K562 (cell line): ENCODE results near the gene EDN2. TPM values are rescaled to one million over a fixed set of nuclear protein-coding genes. Genes with fewer than 3 reads are reported as not detected.

Experiments used
- PHTF2 ChIP-seq: fragments of 250-450 bp; sonication (Bioruptor Pico); IDR thresholded peaks from 2 replicates; pipeline ENCODE4 v1.5.0; 2021; ENCODE audit warnings: mild to moderate bottlenecking
- RBM34 ChIP-seq: fragments of 200-400 bp; formaldehyde crosslinking; IDR thresholded peaks from 2 replicates; pipeline ENCODE4 v1.6.1; 2018; ENCODE audit warnings: low read length, borderline replicate concordance; ENCODE audit not compliant: insufficient read depth
- SMARCB1 ChIP-seq: IDR thresholded peaks from 2 replicates; pipeline ENCODE4 v1.6.1; 2011; ENCODE audit warnings: improper control_type of control experiment, low read depth; ENCODE audit not compliant: insufficient read length
- SRF ChIP-seq, 2 experiments: fragments of 250-450, 450-650 bp in 1 of 2; sonication (Bioruptor Pico) in 1 of 2; sonication (generic) in 1 of 2; formaldehyde crosslinking; IDR thresholded peaks; 2 replicates each; pipeline versions ENCODE4 v1.5.0 to v1.5.1; 2020 to 2022; ENCODE audit warnings: mild to moderate bottlenecking in 1 of 2, missing genetic modification reagents in 1 of 2
- STAT6 ChIP-seq: sonication (generic); formaldehyde crosslinking; IDR thresholded peaks from 2 replicates; pipeline ENCODE4 v1.8.1; 2023; ENCODE audit warnings: mild to moderate bottlenecking, missing genetic modification reagents
- UBTF ChIP-seq, 2 experiments: IDR thresholded peaks; 2 replicates each; pipeline ENCODE4 v1.6.1; 2012; ENCODE audit warnings: improper control_type of control experiment in 2 of 2, low read depth in 2 of 2, low read length in 2 of 2, borderline replicate concordance in 1 of 2
- ZBED1 ChIP-seq: IDR thresholded peaks from 2 replicates; pipeline ENCODE4 v1.6.1; 2014
- ZNF316 ChIP-seq: fragments of 450-650 bp; IDR thresholded peaks from 2 replicates; pipeline ENCODE4 v1.6.1; 2016
- ZNF589 ChIP-seq: fragments of 200-800 bp; sonication (Bioruptor generic); IDR thresholded peaks from 2 replicates; pipeline ENCODE4 v1.6.1; 2016; ENCODE audit warnings: low read depth, missing genetic modification characterization, missing compliant biosample characterization
- polyA plus RNA-seq, 8 experiments: library from polyadenylated mRNA; depleted of rRNA in 4 of 8; stranded (reverse) in 5 of 8; unstranded in 3 of 8; fragments of >200 nt; fragmentation: Nextera tagmentation in 2 of 8; fragmentation: Illumina TruSeq in 1 of 8; extraction: Ambion mirVana in 2 of 8; extraction: Trizol in 1 of 8; gene quantifications; 2 replicates each; pipeline versions ENCODE4 v1.2.1 to v1.2.3, GENCODE V29; 2011 to 2014; ENCODE audit warnings: inconsistent platforms in 1 of 8, missing spikeins in 1 of 8
- total RNA-seq, 7 experiments: library from RNA; depleted of rRNA in 6 of 7; stranded (reverse); fragments of >200 nt in 6 of 7; fragmentation: Illumina TruSeq in 2 of 7; extraction: Trizol in 2 of 7; gene quantifications; 2 replicates each; pipeline versions ENCODE4 v1.2.1 to v1.2.3, GENCODE V29; 2011 to 2021; ENCODE audit warnings: low replicate concordance in 1 of 7

The EDN2 gene
- total and polyA plus RNA-seq, 9 of the 15 experiments (the other 6 are each of a cell fraction or from before 2014, with no cell fraction given), result not detected

GRCh38 chr1:41528726-41529605 is 44.5 kb upstream of the EDN2 start (continued):
- no peak for TF ChIP-seq UBTF (IDR thresholded peaks at IDR 0.05; ENCODE audit: borderline replicate concordance in 1 of 2, low read depth in 2 of 2, low read length in 2 of 2)
- no peak for TF ChIP-seq PHTF2
- TF ChIP-seq ZBED1, result no peak
- no peak for TF ChIP-seq SRF (CRISPR knock-in tag; IDR thresholded peaks at IDR 0.05)
- TF ChIP-seq STAT6 (CRISPR knock-in tag), result no peak
- TF ChIP-seq ZNF316, result no peak
- TF ChIP-seq SMARCB1, result no peak
- no peak for TF ChIP-seq RBM34
- no peak for TF ChIP-seq ZNF589 (CRISPR knock-in tag)
